NT2/D1 (cell line): ENCODE results near the gene ZFAND6.

Experiments used
- SUZ12 ChIP-seq: IDR thresholded peaks from 2 replicates; pipeline ENCODE4 v1.6.1; 2011; ENCODE audit not compliant: insufficient read length, insufficient read depth; ENCODE audit errors: extremely low read depth
- YY1 ChIP-seq: IDR thresholded peaks from 2 replicates; pipeline ENCODE4 v1.6.1; 2011; ENCODE audit not compliant: insufficient read length, insufficient read depth
- ZNF274 ChIP-seq: IDR thresholded peaks from 2 replicates; pipeline ENCODE4 v1.6.1; 2011; ENCODE audit warnings: mild to moderate bottlenecking, low read depth, low read length

DNA sequence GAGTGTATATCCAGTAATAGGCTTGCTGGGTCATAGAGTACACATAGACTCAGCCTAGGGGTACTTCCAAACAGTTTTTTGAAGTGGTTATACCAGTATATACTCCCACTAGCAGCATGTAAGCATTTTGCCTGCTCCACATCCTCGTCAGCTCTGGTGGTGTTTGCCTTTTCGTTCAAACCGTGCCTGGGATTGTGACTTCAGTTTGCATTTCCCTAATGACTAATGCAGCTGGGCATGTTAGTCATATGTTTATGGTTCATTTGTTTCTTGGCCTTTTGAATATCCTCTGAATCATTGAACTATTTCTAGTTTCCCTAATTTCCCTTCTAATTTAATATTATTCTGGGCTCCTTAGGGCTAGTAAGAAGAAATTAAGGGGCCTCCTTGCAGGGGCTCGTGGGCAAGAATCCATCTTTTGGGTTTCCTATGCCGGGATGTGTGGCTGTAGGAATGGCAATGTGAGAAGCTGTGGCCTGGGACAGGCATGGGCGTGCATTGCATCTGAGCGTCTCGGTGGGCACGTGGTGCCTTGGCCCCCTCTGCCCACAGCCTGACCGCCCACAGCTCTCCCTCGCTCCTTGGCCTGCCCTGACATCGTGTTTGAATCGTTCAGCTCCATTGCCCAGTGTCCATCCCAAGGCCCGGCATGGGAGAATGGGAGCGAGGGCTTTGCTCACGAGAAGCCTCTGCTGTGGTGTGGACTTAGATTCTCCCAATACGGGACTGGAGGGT, 119.7 kb downstream of the ZFAND6 start:
- TF ChIP-seq YY1 (no peak), ZNF274 (no peak), SUZ12 (no peak)
